Esophagus muscularis mucosa (tissue), 4 donors: ENCODE data around the gene THSD4.

Experiments
- CTCF ChIP-seq, 3 experiments: fragments of 200-600 bp in 2 of 3; fragments of 450-650 bp in 1 of 3; sonication (generic) in 2 of 3; IDR thresholded peaks; one replicate each; pipeline ENCODE4 v1.5.1; 2017 to 2019; ENCODE audit warnings: antibody characterized with exemption in 3 of 3, mild to moderate bottlenecking in 2 of 3, moderate library complexity in 1 of 3
- EP300 ChIP-seq: sonication (generic); formaldehyde crosslinking; IDR thresholded peaks from one replicate; pipeline ENCODE4 v1.6.1; 2017; ENCODE audit warnings: antibody characterized with exemption
- POLR2A ChIP-seq: fragments of 450-650 bp; IDR thresholded peaks from one replicate; pipeline ENCODE4 v1.6.1; 2017; ENCODE audit warnings: antibody characterized with exemption, moderate library complexity, mild to moderate bottlenecking, low read depth
- POLR2AphosphoS5 ChIP-seq, 2 donors: sonication (generic); formaldehyde crosslinking; IDR thresholded peaks; one replicate each; pipeline ENCODE4 v1.6.1; 2017; ENCODE audit warnings: antibody characterized with exemption in 2 of 2

DNA sequence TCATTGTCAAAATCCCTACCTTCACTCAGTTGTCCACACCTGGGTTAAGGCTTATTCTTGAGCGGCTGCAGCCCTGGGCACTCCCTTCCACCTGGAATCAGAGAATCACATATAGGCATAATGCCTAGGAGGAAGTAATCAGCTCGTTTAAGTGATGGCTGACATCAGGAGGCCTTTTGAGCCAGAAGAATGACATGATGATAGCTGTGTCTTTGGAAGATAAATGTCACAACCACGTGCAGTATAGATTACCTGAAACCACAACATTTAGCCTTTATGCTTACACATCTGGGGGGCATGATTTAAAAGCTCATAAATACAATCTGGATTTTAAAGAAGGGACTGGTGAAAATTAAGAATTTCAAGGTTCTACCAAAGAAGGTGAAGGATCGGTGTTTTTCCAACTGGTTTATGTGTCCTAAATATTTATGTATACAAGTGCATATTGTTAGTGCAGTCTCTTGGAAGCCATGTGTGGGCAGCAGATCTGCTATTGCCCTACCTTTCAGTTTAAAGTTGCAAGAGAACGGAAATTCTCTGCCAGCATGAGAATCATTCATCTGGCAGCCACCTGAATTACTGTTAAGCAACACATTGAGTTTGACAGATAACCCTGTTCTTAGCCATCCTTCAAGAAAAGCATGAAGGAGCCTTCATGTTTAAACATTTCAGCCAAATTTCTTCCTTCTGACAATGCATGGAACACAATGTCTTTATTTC is 531.7 kb downstream of the THSD4 start:
- TF ChIP-seq POLR2A (no peak), EP300 (no peak), CTCF (IDR thresholded peaks at IDR 0.05) (no peak), POLR2AphosphoS5 (IDR thresholded peaks at IDR 0.05) (peak; percentile 8 to 67)
